Anterior cingulate cortex (tissue), 58 donors: ENCODE results near the gene USP17L29.
"Not testable (repeated sequence)": the region's sequence is repeated elsewhere in the genome, so short reads cannot be mapped to it uniquely, and the experiment has no call there.

ENCODE experiments used
- DNase-seq, 58 donors: peaks; one replicate each; lab custom pipeline; 2025; lab: John Stamatoyannopoulos, UW

USP17L29 gene

GRCh38 chr4:9353338-9353737, at the start of gene USP17L29:
Gene USP17L29, plus strand, starts transcription at chr4:9353638. Its CDS starts 0 bp downstream, at chr4:9353638.
- not testable (repeated sequence) for DNase-seq

GRCh38 chr4:9324191-9324590, 29.2 kb upstream of the USP17L29 start:
- not testable (repeated sequence) for DNase-seq

- DNase-seq: not testable (repeated sequence)
Observed at GRCh38 chr4:9324865-9325264, 28.6 kb upstream of the USP17L29 start, which contains the start of gene USP17L24. Gene USP17L24, plus strand, starts transcription at chr4:9325165. Its CDS starts 0 bp downstream, at chr4:9325165.

GRCh38 chr4:9329611-9330010, 23.8 kb upstream of the USP17L29 start, which contains the start of gene USP17L25:
Gene USP17L25, plus strand, starts transcription at chr4:9329911. Its CDS starts 0 bp downstream, at chr4:9329911.
- DNase-seq: not testable (repeated sequence)

- not testable (repeated sequence) for DNase-seq
Observed at GRCh38 chr4:9334358-9334757, 19.1 kb upstream of the USP17L29 start, which contains the start of gene USP17L26. Gene USP17L26, plus strand, starts transcription at chr4:9334658. Its CDS starts 0 bp downstream, at chr4:9334658.

GRCh38 chr4:9339103-9339502, 14.3 kb upstream of the USP17L29 start, which contains the start of gene USP17L5:
Gene USP17L5, plus strand, starts transcription at chr4:9339403. Its CDS starts 0 bp downstream, at chr4:9339403.
- not testable (repeated sequence) for DNase-seq

- DNase-seq: not testable (repeated sequence)
Observed at GRCh38 chr4:9343848-9344247, 9.6 kb upstream of the USP17L29 start, which contains the start of gene USP17L27. Gene USP17L27, plus strand, starts transcription at chr4:9344148. Its CDS starts 0 bp downstream, at chr4:9344148.

- not testable (repeated sequence) for DNase-seq
Observed at GRCh38 chr4:9348593-9348992, 4.8 kb upstream of the USP17L29 start, which contains the start of gene USP17L28. Gene USP17L28, plus strand, starts transcription at chr4:9348893. Its CDS starts 0 bp downstream, at chr4:9348893.

GRCh38 chr4:9350866-9351265, 2.6 kb upstream of the USP17L29 start:
- not testable (repeated sequence) for DNase-seq

GRCh38 chr4:9362829-9363228, 9.4 kb downstream of the USP17L29 start, which contains the start of gene USP17L30:
Gene USP17L30, plus strand, starts transcription at chr4:9363129. Its CDS starts 0 bp downstream, at chr4:9363129.
- DNase-seq: not testable (repeated sequence)

GRCh38 chr4:9379881-9380280, 26.4 kb downstream of the USP17L29 start:
- DNase-seq: not testable (repeated sequence)

GRCh38 chr4:9381012-9381534, 27.6 kb downstream of the USP17L29 start:
- peak in 11 of 58 donors; percentile 1 to 49 (median 4) for DNase-seq

- DNase-seq: no peak
Observed at GRCh38 chr4:9384126-9384525, 30.7 kb downstream of the USP17L29 start.

GRCh38 chr4:9389001-9389400, 35.6 kb downstream of the USP17L29 start:
- DNase-seq: not testable (repeated sequence)
